ENCODE measurements around the gene ASB10. TPM values are rescaled to one million over a fixed set of nuclear protein-coding genes. Genes with fewer than 3 reads are reported as not detected.

Gene ASB10
- polyA plus RNA-seq, 3 donors = 0.04 TPM; not detected in 2

DNA sequence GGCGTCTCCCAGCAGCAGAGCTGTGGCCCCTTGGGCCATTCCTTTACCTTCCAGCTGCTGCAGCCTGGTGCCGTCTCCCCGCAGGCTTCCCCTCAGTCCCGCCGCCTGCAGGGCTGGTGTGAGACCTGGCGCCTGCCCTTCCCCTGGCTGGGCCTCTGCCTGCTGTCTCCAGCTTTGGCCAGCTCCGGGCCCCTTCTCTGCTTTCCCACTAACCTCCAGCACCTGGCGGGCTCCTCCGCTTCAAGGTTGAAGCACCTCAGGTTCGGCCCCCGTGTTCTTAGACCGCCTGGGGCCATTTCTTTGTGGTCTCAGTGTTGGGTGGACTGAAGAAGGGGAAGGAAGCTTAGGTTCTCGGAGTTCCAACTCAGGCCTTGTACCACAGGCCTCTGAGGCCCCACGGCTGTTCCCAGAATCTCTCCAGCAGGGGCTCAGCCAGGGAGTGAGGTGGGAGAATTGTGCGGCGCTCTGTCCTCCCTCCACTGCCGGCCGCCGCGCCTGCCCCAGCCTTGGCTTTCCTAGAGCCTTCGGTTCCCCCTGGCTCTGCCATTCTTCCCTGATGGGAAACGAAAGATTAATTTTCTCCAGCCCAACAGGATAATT is 49.9 kb downstream of the ASB10 start:
- DNase-seq = no peak

DNA sequence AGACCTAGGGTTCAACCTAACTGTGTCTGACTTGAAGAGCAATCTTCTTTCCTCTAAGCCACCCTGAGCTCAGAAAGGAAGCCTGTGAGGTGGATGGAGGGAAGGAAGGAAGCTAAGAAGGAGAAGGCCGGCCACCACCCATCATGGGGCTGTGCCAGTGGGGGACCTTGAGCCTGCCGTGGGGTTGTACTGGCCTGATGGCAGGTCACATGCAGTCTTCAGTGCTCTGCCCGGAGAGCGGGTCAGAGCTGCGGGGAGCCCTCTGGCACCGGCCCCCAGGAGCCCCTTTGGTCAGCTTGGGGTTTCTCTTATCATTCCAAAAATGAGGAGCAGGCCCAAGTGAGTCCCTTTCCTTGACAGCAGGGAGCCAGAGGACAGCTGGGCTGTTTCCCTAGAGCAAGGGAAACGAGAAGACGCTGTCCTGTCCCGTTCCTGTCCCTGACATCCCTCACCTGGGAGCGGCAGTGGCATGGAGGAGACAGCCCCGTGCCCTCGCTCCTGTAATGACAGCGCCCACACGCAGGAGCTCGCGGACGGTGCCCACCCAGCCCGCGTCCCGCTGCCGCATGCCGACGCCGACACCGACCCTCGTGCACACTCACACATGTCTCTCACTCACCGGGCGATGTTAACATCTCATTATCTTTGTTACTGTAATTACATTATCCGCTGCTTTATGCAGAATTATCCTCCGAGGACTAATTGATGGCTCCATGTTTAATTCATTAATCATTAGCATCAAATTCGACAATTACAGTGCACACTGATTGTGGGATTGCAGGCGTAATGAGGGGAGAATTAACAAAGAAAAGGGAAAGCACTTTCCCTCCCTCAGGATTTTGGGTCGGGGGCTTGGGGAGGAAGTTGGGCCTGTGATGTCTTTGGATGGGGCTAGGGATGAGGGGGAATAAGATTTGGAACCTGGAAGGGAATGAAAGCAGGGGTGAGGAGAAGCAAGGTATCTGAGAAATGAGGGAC is 50.9 kb downstream of the ASB10 start:
- DNase-seq = no peak

DNA sequence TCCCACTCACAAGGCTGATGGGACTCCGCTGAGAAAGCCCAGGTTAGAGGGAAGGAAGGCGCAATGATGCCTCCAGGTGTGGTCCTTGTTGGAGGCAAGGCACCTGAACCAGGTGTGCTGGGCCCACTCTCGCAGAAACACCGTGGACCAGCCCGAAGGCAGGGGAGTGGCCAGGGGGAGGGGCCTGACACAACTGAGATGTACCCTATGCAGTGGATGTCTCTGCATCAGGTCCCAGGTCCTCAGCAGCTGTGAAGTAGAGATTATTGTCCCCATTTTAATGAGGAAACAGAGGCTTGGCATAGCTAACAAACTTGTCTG is 51.6 kb downstream of the ASB10 start:
- DNase-seq = no peak

GRCh38 chr7:151134743-151135524 is 52.1 kb downstream of the ASB10 start:
- no peak for DNase-seq

DNA sequence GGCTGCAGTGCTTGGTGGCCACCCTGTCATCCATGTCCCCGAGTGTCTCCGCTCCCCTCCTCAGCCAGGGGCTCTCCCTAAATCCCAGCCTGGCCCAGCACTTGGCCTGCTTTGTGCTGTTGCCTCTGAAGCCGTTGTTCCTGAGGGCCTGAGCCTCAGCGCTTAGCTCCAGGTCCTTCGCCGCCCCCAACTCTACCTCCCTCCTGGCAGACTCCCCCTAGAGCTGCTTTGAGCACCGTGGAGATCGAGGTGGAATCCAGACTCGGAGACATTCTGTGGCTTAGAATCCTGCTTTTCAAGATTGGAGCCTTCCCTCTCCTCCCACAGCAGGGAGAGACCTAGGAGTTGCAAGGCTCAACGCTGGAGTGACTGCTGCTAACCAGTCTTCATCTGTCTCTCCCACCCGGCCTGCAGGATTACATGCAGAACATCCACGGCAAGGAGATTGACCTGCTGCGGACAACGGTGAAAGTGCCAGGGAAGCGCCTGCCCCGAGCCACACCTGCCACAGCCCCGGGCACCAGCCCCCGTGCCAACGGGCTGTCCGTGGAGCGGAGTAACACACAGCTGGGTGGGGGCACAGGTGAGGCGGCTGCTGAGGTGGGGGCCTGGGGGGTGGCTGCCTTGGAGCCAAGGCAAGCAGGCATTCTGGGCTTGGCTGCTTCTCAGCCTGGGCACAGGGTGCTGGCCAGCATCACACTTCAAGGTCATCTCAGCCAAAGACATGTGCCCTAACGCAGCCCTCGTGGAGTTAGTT is 52.9 kb downstream of the ASB10 start:
- no peak for DNase-seq

DNA sequence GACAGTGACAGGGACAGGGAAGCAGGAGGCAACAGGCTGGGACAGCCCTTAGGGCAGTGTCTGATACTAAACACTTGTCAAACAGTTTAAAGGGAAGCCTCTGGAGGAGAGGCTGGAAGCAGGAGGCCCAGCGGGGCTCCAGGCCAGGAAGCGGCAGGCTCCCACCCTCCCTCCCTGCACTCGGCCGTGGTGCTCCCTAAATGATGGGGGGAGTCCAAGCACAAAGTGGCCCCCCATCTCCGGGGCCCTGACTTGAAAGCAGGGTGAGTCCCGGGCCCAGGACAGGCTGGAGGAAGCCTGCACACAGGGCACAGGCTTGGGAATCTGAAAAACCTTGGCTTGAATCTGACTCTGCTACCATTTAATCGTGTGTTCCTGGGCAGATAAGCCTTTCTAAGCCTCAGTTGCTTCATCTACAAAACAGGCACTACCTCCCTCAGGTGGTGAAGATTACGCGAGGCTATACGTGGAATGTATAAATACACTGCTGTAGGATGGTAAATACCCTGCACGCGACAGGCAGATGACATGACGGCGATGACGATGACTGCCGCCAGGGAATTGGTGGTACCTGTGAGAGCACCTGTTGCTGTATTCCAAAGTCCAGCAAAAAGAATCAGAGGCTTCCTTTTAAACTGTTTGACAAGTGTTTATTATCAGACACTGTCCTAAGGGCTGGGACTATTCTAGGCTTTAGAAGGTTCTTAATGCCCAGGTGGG is 53.6 kb downstream of the ASB10 start:
- no peak for DNase-seq

GRCh38 chr7:151132461-151133205 is 54.4 kb downstream of the ASB10 start:
- DNase-seq = no peak

DNA sequence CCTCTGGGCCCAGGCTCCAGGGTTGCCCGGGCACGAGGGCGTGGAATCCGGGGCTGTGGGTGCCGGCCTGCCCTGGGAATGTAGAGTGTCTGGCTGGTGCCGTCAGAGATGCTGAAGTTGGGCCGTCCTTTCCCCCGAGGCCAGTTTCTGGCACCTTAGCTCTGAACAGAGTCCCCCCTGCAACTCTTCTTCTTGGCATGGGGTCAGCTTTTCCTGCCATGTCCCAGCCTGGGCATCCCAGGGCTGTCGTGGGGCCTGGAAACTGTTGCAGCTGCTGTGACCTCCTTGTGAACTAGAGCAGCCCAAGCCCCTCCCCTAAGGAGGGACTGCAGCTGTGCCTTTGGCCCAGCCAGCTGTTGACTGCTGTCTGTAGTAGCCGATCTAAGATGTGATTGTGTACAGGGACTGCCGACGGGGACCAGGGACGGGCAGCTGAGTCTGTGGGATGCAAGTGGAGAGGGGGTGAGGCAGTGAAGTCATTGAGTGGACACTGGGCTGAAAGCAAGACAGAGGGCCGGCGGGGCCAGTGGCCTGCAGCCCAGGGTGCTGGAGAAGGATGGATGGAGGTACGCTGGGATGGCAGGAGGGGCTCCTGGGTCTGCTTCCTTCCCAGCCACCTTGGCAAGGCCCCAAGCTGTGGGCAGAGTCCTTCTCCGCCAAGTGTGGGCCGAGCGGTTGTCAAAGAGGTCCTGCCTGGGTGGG is 55.3 kb downstream of the ASB10 start:
- DNase-seq = peak; percentile 57

GRCh38 chr7:151131224-151131591 is 55.8 kb downstream of the ASB10 start:
- no peak for DNase-seq

GRCh38 chr7:151130741-151131157 is 56.3 kb downstream of the ASB10 start:
- DNase-seq = no peak

DNA sequence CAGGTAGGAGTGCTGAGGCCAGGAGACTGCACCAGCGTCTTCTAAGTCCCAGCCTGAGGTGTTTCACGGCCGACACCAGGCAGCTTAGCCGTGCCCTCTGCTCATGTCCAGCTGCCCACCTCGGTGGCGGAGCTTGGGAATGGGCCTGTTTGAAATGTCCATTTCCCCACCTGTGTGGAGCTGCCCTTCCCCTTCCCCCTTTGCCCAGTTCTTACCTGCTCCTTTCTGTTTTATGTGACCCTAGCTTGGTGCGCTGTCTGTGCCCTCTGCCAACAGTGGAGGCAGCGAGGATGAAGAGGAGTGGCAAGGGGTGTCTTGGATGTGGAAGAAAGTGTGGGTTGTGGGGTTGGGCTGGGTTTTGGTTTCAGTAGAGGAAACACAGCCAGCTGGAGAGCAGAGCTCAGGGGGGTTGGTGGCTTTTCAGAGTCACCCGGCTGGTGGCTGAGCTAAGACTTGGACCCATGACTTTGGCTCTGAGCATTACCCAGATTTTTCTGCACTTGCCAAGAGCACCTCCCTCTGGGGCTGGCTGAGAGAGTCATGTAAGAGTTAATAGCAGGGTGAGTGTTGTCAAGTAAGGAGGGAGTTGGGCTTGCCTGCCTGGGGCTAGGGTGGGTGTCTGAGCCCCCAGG is 57.0 kb downstream of the ASB10 start:
- no peak for DNase-seq

GRCh38 chr7:151129117-151129959 is 57.7 kb downstream of the ASB10 start:
- DNase-seq = no peak

- no peak for DNase-seq
These were observed 58.3 kb downstream of the ASB10 start for GRCh38 chr7:151128716-151129115.

- DNase-seq = no peak
These were observed 58.9 kb downstream of the ASB10 start for GRCh38 chr7:151128144-151128543.

GRCh38 chr7:151126491-151127137 is 60.4 kb downstream of the ASB10 start:
- DNase-seq = no peak

- no peak for DNase-seq
These were observed 61.1 kb downstream of the ASB10 start for GRCh38 chr7:151125846-151126481.
